LHCN-M2 (cell line): ENCODE data around the gene PTGES2. TPM values are rescaled to one million over a fixed set of nuclear protein-coding genes. Genes with fewer than 3 reads are reported as not detected.

Source experiments
- DNase-seq: peaks from one replicate; pipeline ENCODE4 v3.0.0-alpha.2; 2012; ENCODE audit warnings: low read depth
- total RNA-seq: library from RNA; depleted of rRNA; stranded (reverse); fragments of >200 nt; gene quantifications from 2 replicates; pipeline ENCODE4 v1.2.3, GENCODE V29; 2014

PTGES2 gene
- total RNA-seq, 1 experiment from 2014 or later: 62.8 TPM

DNA sequence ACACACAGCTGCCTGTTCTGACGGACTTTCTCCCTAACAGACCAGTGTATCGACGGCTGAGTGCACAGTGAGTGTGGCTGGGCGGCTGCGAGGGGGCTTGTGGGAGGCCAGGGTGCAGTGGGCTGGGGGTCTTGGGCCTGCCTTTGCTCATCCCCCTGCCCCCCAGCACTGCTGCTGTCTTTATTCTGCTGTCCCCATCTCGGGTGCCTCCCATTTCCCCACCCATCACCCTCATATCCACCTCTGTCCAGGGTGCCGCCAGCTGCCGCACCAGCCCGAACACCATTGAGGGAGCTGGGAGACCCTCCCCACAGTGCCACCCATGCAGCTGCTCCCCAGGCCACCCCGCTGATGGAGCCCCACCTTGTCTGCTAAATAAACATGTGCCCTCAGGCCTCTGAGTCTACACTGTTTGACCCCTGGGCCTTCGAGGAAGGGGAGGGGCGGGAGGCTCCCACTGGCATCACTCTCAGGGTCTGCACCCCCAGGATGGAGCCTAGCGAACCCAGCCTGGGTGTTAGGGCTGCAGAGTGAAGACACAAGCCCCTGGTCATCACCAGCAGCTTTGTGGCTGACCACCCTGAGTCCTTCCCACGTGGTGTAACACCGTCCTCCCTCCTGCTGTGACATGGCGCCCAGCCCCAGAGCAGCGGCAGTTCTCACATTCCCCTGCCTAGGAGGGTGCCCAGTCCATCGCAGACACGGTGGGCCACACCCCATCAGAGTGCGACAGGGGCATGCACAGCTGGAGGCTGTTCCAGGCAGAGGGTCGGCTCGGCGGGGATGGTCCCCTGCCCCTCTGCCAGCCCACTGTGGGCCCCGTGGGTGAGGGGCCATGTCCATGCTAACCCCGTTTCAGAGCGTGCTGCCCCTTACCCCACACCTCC, 25.8 kb upstream of the PTGES2 start:
- no peak for DNase-seq

DNA sequence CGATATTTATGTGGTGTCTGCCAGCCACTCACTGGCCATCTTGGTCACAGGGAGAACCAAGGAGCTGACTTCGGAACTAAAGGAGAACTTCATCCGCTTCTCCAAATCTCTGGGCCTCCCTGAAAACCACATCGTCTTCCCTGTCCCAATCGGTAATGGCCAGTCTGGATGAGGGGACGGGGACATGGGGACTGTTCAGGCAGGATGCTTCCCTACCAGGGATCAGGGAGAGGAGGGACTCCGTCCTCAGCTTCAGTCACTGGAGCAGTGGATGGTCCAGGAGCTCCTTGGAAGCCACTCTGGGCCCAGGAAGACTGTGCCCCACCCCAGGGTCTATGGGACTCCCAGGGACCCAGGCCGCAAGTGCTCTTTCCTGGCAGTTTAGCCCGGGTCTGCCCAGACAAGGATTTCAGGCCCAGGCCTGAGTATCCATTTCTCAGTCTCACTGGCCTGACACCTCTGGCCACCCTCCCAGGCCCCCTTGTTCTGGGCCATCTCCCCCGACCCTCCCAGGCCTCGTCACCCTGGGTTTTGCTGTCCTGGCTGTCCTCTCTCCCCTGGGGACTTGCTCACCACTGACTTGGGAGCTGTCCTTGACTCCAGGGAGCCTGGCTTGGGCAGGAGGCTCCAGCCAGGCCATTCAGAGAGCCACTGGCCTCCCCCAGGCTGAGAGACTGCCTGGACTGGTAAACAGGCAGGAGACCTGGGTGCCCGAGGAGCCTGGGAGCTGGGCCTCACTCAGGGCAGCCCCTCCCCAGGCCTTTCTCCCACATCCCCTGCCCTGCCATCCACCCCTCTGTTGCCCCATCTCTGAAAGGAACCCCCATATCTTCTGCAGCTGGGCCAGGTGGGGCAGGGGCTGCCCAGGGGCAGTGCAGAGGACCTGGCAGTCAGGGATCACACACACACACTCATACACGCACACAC, 24.9 kb upstream of the PTGES2 start:
- DNase-seq: no peak

DNA sequence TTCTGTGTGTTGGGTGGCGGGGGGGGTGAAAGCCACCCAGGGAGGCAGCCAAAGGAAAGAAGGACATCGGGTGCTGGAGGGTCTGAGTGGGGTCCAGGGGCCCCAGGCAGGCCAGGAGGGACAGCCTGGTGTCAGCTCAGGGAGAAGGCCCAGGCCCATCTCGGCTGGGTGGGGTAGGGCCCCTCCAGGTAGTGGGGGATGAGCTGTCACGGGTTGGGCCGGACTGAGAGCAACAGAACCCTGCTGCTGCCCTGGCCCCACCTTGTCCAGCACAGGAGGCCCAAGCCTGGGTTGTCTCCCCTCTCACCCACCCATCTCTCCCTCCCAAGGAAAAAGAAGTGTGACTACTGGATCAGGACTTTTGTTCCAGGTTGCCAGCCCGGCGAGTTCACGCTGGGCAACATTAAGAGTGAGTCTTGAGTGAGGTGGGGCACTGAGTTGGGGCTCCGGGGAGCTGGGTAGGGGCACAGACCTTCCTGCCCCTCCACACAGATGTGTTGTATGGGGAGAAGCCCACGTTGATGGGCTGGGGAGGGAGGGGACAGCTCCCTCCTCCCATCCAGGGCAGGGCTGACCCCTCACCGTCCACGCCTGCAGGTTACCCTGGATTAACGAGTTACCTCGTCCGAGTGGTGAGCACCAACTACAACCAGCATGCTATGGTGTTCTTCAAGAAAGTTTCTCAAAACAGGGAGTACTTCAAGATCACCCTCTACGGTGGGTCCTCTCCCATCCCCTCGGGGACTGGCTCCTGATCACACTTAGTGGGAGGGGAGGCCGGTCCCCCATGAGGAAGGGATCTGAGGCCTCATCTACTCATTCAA, 24.0 kb upstream of the PTGES2 start:
- no peak for DNase-seq

DNA sequence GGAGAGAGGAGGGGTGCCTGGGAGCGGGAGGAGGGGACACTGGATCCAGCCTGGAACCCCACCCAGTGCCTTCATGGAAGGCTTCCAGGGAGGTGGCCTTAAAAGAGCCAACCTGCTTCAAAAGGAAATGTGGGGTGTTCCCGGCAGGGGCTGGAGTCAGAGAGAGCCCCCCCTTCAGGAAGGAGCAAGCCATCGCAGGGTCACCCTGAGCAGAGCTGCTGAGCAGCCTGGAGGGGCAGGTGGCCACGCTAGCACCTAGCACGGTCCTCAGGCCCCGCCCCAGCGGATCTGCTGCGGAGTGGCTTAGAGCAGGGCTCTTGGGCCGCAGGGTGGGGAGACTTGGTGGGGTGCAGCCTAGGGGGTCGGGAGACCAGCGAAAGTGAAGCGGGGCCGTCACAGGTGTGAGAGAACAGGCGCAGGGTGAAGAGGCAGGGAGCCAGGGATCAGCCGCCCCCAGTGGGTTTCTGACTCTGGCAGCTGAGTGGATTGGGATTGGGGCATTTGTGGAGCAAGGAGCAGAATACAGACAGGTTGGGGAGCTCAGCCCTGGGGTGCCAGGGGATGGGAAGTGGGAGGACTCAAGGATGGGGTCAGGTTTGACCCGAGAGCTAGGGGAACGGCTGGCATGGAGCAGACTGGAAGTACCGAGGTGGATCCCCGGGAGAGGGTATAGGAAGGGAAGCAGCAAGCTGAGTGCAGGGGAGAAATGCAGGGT, 23.2 kb upstream of the PTGES2 start:
- no peak for DNase-seq

DNA sequence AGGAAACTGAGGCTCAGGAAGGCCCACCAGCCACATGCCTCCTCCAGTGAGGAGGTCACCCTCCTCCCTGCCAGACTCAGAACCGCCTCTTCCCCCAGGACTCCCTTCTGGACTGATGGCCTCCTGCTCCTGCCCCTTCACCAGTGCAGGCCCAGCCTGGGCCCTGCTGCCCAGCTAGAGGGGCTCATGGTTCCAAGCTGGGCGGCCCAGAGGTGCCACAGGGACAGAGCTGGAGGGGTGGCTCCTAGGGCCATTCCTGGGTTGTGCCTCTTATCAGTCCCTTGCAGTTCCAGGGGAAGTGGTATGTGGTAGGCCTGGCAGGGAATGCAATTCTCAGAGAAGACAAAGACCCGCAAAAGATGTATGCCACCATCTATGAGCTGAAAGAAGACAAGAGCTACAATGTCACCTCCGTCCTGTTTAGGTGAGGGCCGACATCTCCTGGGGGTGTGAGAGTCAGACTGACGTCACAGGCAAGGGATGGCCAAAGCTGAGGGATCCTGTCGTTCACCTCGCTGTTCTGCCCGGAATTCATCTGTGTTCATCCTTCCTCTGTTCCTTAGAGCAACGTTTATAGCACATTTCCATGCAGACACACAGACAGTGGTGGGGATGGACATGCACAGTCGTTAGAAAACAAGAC, 22.5 kb upstream of the PTGES2 start:
- no peak for DNase-seq

DNA sequence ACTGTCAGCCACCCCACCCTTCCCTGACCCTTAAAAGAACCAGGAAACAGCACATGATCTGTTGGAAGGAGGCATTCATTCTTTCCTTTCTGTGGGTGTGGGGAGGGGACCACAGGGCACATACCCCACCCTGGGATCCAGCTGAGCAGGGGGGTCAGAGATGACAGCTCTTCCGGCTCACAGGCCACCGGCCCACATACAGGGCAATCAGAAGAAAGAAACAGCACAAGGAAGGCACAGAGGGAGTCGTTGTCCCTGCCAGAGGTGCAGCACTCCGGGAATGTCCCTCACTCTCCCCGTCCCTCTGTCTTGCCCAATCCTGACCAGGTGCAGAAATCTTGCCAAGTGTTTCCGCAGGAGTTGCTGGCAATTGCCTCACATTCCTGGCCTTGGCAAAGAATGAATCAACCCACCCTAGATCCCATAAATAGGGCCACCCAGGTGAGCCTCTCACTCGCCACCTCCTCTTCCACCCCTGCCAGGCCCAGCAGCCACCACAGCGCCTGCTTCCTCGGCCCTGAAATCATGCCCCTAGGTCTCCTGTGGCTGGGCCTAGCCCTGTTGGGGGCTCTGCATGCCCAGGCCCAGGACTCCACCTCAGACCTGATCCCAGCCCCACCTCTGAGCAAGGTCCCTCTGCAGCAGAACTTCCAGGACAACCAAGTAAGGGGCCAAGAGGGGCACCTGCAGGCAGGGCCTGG, 21.6 kb upstream of the PTGES2 start, which contains the start of gene LCN2:
TSS of gene LCN2 (plus strand) at position 453 of the 701 bp plus-strand sequence. CDS start at position 526, 73 bp downstream.
- DNase-seq: no peak

DNA sequence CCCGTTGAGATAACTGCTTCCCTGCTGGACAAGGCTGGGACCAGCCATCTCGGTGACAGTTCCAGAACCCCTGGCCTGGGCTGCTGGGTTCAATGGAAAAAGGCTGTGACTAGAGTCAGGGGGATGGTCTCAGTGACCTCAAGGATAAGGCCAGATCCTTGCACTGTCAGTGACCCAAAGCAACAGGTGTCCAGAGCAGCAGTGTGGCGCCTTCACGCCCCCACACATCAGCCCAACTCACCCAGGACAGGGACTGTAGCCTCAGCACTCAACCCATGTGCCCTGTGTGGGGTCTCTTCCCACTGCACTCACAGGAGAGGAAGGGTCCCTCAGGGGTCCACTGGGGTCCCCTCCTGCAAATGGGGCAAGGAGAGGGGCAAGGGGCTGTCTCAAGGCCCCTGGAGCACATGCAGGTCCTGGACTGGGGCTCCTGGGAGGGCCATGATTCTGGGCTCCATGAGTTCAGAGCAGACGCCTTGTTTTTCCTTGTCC, 21.0 kb upstream of the PTGES2 start:
- no peak for DNase-seq

DNA sequence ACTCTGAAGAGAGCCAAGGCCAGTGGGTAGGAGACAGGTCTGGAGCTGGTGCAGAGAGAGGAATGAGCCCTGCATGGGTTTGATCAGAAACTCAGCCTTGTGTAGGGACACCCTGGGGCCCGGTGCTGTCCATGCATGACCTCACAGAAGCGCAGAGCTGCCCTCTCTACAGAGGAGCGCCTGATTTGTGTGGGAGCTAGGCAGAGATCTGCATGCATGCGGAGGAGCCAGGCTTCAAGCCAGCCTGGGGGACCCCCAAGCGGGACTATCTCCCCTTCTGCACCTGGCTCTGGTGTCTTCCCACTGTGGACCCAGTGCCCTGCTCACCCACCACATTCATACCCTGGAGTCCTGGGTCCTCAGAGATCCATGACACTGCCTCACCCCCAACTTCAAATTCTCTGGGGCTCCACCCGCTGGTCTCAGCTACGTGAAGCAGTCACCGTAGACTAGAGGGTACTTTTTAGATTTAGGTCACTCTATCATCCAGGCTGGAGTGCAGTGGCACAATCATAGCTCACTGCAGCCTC, 19.1 kb upstream of the PTGES2 start:
- DNase-seq: no peak

DNA sequence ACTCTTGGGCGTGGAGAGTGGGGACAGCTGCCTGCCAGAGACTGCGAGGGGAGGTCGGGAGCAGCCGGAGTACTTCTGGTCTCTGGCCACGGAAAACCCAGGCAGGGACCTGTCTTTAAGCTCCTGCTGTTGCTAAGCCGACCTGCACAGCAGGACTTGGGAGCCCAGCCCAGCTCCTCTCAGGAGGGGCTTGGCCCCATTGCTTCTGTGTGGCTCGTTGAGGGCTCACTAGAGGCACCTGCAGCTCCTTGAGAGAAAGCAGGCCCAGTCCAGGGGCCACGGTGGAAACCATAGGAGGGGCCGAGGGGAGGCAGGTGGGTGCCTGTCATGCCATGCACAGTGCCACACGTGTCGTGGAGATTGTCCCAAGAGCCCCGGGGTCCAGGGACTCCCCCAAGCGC, 18.4 kb upstream of the PTGES2 start:
- DNase-seq: no peak

DNA sequence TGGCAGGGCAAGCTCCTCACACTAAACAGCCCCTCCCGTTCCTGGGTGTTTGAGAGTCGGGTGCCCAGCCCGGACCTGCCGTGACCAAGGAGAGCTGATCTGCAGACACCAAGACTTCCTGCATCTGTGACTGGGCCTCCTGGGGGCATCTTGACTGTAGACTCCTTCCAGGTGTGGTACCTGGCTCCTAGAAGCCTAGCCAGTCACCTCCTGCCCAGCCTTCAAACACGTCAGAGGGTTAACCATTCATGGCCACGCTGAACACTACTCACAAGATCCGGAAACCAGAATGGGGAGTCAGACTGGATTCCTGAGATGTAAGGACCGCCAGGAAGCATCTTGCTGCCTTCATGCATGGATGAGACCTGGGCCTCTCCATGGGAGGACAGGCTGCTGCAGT, 18.0 kb upstream of the PTGES2 start:
- DNase-seq: no peak

DNA sequence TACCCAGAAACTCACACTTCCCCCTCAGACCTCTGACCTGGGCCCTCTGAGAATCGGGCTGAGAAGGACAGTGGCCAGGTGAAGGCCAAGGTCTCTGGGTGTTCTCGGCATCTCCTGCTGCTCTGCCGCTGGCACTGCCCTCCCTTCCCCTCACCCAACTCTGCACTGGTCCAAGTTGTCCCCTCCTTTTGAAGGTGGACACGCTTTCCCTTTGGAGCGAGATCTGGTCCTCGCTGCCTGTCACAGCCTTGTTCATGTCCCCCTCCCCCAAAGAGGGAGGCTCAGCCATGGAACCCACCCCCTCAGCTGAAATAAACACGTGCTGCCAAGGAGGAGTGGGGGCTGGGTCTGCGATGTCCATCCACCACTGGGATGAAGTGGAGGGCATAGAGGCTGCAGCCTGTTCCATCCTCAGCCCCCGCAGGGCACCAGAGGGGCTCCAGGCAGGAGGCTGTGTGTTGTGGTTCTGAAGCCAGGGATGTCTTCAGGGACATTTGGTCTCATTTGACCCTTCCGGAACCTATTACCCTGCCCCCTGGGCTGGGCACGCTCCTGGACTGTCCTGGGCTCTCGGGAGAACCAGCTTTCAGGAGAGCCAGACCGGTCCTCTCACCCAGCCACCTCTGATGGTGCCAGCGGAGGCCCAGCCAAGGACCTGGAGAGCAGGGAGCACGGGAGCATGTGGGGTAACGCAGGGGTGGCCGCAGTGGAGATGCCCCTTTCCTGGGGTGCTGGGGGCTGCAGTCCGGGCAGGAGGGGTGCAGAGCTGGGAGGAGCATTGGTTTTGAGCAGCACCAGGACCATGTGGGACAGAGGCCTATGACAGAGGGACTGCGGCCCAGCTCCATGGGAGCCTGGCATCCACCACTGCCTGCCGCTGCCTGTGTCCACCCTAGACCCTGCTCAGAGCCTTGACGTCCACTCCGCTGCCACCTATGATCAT, 17.0 kb upstream of the PTGES2 start:
- DNase-seq: no peak

DNA sequence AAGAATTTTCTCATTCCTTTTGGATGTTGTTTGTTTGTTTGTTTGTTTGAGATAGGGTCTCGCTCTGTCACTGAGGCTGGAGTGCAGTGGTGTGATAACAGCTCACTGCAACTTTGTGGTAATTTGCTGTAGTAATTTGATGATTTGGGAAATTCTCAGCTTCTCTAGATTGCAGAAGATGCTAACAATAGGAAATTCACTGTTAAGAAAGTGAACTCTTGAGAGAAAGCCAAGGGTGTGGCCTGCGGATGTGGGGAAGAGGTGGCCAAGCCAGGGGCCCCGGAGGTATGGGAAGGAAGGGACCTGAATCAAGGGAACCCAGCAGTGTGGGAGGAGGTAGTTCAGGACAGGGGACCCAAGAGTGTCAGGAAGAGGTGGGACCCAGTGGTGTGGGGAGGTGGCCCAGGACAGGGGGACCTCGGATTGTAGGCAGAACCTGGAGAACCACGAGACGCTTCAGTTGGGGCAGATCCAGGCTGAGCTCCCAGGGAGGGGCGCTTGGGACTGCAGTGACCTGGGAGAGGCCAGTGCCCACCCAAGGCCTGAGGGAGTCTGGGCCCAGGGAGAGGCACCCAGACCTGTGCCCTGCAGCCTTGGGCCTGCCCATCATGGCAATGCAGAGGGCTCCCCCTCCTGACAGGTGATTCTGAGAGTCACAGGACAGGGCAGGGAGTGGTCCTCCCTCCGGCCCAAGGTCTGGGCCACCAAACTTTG, 16.2 kb upstream of the PTGES2 start:
- DNase-seq: no peak

DNA sequence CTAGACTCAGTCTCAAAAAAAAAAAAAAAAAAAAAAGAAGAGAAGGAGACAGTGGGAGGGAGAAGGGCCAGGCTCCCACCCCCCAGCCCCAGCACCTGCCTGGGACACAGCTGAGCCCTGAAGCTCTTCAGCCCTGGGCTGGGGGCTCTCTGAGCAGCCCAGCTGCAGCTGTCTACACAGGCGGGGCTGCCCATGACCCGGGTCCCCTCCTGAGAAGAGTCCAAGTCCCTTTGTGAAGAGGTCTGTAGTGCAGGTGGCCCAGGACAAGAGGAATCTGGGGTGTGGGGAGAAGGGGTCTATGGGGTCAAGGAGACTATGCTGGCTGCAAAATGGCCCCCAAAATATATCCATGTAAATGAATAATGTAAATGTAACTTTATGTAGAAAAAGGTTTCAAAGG, 15.1 kb upstream of the PTGES2 start:
- DNase-seq: no peak

DNA sequence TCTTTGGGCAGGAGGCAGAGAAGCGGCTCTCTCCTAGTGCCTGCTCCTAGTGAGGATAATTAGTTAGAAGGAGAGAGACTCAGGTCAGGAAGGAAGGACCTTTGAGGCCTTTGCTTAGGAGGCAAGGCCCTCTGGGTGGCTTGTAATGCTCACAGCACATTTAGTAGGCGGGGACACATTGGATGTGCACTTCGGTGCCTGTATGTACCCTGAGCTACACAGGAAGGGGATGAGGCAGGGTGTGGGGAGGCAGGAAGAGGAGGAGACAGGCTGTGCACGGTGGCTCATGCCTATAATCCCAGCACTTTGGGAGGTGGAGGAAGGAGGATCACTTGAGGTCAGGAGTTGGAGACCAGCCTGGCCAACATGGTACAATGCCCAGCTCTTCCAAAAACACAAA, 14.5 kb upstream of the PTGES2 start:
- DNase-seq: no peak

DNA sequence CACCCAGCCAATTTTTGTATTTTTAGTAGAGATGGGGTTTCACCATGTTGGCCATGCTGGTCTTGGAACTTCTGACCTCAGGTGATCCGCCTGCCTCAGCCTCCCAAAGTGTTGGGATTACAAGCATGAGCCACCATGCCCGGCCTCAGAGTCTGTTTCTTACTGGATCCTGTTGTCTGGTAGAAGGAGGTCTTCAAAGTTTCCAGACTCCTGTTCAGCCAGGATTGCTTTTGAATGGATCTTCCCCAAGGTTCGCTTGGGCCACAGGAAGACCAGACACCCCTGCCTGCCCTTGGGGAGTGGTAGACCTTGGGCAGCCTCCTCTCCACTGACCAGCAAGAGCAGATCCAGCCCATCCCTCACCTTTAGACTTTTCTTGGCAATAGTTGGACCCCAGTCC, 14.1 kb upstream of the PTGES2 start:
- DNase-seq: no peak

DNA sequence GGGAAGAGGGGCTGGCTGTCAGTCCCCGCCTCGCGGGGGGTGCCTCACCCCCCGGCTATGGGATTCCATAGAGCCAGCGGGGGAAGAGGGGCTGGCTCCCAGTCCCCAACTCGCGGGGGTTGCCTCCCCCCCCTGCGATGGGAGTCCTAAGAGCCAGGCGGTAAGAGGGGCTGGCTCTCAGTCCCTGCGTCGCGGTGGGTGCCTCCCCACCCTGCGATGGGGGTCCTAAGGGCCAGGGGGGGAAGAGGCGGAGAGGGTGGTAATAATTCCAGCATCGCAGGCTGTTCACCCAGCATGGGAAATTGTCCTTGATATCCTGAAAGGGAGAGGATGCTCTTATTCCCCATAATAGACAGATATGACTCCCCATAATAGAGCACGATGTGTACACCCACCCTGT, 12.1 kb upstream of the PTGES2 start:
- DNase-seq: no peak

DNA sequence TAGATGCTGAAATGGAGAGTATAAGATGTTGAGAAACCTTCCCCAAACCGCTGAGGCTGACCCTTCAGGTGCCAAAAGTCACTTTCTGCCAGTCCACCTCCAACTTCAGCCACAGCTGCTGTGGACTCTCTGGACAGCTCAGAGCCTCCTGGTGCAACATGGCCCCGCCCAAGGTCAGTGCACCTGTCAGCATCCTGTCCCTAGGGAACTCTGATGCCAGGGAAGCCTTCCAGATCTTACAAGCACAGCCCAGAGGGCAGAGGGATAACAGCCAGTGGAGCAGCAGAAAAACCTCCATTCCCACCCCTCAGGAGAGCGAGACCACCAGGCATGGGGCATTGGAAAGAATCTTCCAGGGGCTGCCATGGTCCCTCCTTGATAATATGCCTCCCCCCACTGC, 10.5 kb upstream of the PTGES2 start:
- DNase-seq: peak; percentile 62
